ENCODE measurements around the gene C14orf119. TPM values are rescaled to one million over a fixed set of nuclear protein-coding genes. Genes with fewer than 3 reads are reported as not detected.

The C14orf119 gene
- total RNA-seq, 3 donors from 2014 or later = 29.6 to 34.4 (median 32.8) TPM

DNA sequence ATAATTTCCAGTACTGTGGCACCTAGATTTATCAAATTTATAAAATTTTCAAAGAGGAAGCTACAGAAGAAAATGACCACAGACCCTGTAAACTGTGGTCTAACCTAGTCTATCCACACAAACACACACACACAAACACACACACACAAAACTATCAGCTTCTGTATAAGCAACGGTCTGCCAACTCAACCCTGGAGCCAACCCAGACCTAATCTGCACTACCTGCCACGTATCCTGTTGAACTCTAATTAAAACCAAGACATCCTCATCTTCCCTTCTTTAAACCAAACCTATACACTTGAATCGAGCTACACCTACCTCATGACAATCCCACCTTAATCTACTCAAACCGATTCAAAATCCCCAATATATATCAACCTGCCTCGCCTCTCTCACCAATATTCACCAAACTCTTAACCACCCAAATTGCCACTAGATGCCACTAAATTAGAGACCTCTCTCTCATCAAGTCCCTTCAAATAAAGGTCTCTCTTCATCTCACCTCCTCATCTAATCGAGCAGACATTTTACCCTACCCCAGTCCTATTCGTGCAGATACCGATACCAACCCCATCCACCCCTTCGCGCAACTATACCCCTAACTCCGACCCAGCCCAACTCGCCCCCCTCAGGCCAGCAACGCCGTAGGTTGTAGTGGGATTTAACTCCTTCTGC lies 1.2 kb upstream of the C14orf119 start:
- Histone ChIP-seq H3K27me3 (no peaks in the 10 kb centered on the region), H3K4me3 (peak overlapping the region; percentile 68 to 80 (median 74)), H3K27ac (peak overlapping the region; percentile 96 to 98), H3K9me3 (no peaks in the 10 kb centered on the region), H3K36me3 (no peaks in the 10 kb centered on the region), H3K4me1 (peaks cover 0 to 16% of the 10 kb centered on the region in 2 donors)
- intact Hi-C loops (cut with DNase I; ENCODE audit: low total_unique reads) = no loop called here
- TF ChIP-seq CTCF (IDR thresholded peaks at IDR 0.05) = no peak
- TF ChIP-seq POLR2A (IDR thresholded peaks at IDR 0.05) = no peak
- no peak for TF ChIP-seq POLR2AphosphoS5 (IDR thresholded peaks at IDR 0.05)
- DNase-seq (ENCODE audit: low spot score in 2 of 2) = no peak

DNA sequence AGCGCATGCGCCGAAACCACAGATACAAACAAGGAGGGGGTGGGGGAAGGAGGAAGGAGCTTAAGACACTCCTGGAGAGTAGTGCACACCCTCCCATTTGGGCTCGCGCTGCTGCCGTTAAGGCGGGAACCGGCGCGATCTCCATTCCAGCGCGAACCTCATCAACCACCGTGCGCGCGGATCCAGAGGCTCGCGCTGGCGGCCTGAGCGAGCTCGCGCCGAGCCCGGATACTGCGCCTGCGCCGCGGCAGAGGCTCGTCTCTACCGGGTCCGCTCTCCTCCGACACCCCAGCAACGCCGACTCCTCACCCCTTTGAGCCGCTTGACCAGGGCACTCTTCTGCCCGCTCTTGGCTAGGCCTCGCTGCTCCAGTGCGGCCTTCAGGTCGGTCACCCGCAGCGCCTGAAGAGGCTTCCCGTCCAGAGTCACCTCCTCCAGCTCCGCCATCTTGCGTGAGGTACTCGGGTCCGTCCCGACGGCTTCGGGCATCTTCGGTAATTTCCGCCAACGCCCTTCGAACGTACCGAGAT lies 574 bp upstream of the C14orf119 start, which contains the start of gene ACIN1:
TSS of gene ACIN1 (minus strand) at position 471 of the 530 bp plus-strand sequence. CDS start at position 447, 24 bp downstream.
- TF ChIP-seq CTCF (IDR thresholded peaks at IDR 0.05) = no peak
- peak; percentile 86 for TF ChIP-seq POLR2A (IDR thresholded peaks at IDR 0.05)
- peak; percentile 72 to 96 (median 95) for TF ChIP-seq POLR2AphosphoS5 (IDR thresholded peaks at IDR 0.05)
- no peaks in the 10 kb centered on the region for H3K36me3 ChIP-seq
- peaks cover 0 to 16% of the 10 kb centered on the region in 2 donors for H3K4me1 ChIP-seq
- no peaks in the 10 kb centered on the region for H3K9me3 ChIP-seq
- peak within 1 kb of the TSS; percentile 98 to 99 for H3K27ac ChIP-seq
- H3K4me3 ChIP-seq = peak within 1 kb of the TSS; percentile 68 to 80 (median 74)
- no peaks in the 10 kb centered on the region for H3K27me3 ChIP-seq
- intact Hi-C loops (cut with DNase I; ENCODE audit: low total_unique reads) = no loop called here
- DNase-seq (ENCODE audit: low spot score in 2 of 2) = peak in 1 of 2 donors; percentile 66

- intact Hi-C loops (cut with DNase I; ENCODE audit: low total_unique reads) = no loop called here
- TF ChIP-seq CTCF (IDR thresholded peaks at IDR 0.05) (no peak), POLR2AphosphoS5 (IDR thresholded peaks at IDR 0.05) (no peak), POLR2A (IDR thresholded peaks at IDR 0.05) (no peak)
- Histone ChIP-seq H3K36me3 (no peaks in the 10 kb centered on the region), H3K4me3 (no peak overlapping the region), H3K27me3 (no peaks in the 10 kb centered on the region), H3K27ac (no peak overlapping the region), H3K4me1 (peaks cover 0 to 13% of the 10 kb centered on the region in 2 donors), H3K9me3 (no peaks in the 10 kb centered on the region)
- DNase-seq (ENCODE audit: low spot score in 2 of 2) = no peak
These were observed 2.5 kb downstream of the C14orf119 start for GRCh38 chr14:23097786-23098185.

DNA sequence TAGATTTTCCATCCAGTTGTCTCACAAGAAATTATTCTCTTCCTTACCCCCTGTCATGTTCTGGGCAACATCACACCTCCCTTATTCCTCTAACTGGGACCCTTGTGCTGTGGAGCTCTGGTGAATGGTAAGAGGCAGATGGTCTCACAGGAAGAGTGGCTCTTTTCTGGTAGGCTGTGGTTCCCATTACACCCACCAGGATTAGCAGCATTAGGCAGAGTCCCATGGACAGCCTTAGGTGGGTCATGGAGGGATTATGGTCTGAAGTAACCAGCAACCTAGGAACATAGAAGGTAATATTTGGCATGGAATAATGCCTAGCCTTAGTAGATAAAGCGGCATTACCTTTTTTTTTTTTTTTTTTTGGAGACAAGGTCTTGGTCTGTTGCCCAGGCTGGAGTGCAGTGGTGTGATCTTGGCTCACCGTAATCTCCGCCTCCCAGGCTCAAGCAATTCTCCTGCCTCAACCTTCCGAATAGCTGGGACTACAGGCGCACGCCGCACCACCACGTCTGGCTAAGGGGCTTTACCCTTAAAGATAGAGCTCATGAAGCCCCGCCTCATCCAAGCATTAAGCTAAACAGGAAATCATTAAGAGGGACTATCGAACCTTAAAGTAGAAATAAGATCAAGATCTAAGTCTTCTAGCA lies 4.0 kb downstream of the C14orf119 start:
- no peak overlapping the region for H3K27ac ChIP-seq
- DNase-seq (ENCODE audit: low spot score in 2 of 2) = no peak

More for the DNA sequence above, 4.0 kb downstream of the C14orf119 start:
- H3K4me3 ChIP-seq = no peak overlapping the region
- intact Hi-C loops (cut with DNase I; ENCODE audit: low total_unique reads) = no loop called here
- H3K27me3 ChIP-seq = no peaks in the 10 kb centered on the region
- TF ChIP-seq CTCF (IDR thresholded peaks at IDR 0.05) = no peak
- no peak for TF ChIP-seq POLR2AphosphoS5 (IDR thresholded peaks at IDR 0.05)
- TF ChIP-seq POLR2A (IDR thresholded peaks at IDR 0.05) = no peak
- H3K36me3 ChIP-seq = no peaks in the 10 kb centered on the region
- H3K9me3 ChIP-seq = no peaks in the 10 kb centered on the region
- H3K4me1 ChIP-seq = peaks cover 0 to 3% of the 10 kb centered on the region in 2 donors

Data from breast epithelium (tissue), 4 donors.